Cerebellar nuclear complex (tissue), 1 donor: ENCODE data around the gene CDKN2A.

Experiments used
- DNase-seq, 2 experiments: peaks; one replicate each; lab custom pipeline; 2025; lab: John Stamatoyannopoulos, UW

The CDKN2A gene

GRCh38 chr9:22005702-22006606 lies 11.8 kb upstream of the CDKN2A start:
- DNase-seq, result no peak

DNA sequence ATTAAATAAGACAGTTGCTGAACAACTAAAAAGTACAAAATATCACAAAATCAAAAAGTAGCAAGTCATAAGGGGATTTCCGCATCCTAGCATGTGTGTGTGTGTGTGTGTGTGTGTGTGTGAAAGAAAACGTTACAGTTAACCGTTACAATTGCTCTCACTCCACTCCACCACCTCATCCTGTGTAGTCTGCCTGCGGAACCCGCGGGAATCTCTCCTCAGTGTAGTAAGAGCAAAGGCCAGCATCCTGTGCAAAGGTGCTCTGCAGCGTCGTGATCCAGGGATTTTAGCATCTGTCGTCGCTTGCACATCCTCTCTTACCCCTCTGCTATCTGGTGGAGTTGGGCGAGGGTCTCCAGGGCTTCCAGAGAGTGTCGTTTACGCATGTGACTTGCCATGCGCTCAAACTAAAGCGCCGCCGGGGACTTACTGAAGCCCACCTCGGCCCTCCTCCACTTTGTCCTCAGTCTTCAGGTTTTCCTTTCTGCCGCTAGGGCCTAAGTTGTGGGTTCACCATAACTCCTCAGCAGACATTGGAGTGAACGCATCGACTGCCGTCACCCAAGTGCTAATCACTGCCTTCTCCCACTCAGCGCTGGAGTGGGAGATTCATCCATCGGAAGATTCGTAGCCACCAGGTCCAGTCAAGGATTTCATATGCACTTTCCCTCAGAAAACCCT lies 11.0 kb upstream of the CDKN2A start:
- no peak for DNase-seq

DNA sequence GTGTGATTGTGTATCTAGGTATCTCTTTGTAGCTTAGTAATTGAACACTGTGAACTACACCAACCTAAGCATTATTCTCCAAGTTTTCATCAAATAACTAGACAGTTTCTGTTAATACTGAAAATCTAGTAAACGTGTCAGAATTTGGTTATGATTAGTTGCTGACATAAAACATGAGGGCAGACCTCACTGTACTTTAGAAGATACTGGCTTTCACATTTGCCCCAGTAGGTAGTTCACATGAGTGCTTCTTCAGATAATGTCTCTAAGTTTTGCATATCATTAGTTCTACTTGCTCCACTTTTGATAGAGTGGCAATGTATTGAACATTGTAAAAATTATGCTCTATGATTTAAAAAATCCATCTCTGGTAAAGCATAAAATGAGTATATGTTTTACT lies 7.8 kb upstream of the CDKN2A start:
- no peak for DNase-seq

DNA sequence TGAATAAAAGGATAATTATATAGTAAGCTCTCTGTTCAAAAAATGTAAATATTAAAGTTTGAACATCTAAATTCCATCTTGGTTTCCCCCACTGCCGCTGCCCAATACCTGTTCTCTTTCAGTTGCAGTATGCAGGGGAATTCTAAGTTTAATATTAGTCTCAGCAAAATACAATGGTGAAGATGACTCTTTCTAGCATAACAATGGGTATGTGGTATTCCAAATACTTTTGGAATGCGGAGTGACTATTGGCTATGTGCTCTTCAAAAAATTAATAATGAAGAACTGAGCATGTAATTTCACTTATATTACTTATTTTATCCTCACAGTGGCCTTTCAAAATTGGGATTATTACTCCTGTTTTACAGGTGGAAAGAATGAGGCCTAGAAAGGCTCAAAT lies 3.8 kb upstream of the CDKN2A start:
- no peak for DNase-seq

DNA sequence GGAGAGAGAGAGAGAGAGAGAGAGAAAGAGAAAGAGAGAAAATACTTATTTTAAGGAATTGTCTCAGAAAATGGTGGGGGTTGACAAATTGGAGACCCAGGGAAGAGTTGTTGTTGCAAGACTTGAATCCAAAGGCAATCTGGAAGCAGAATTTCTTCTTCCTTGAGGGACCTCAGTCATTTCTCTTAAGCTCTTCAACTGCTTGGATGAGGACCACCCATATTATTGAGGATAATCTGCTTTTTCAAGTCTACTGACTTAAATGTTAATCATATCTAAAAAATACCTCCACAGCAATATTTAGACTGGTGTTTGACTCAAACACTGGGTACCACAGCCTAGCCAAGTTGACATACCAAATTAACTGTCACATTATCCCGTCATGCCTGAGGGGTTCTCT lies 3.3 kb upstream of the CDKN2A start:
- no peak for DNase-seq

DNA sequence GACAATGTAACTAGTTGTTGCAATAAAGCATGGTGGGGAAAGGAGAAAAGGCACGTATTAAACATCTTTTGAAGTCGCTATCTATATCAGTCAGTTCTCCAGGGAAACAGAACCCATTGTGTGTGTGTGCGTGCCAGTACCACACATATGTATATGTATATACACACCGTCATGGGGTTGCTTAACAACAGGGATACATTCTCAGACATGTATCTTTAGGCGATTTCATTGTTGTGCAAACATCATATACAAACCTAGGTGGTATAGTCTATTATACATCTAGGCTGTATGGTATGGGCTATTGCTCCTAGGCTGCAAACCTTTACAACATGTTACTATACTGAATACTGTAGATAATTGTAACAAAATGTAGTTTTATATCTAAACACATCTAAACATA lies 2.7 kb upstream of the CDKN2A start:
- DNase-seq, result no peak

GRCh38 chr9:21996438-21996837 lies 2.2 kb upstream of the CDKN2A start:
- DNase-seq, result no peak

DNA sequence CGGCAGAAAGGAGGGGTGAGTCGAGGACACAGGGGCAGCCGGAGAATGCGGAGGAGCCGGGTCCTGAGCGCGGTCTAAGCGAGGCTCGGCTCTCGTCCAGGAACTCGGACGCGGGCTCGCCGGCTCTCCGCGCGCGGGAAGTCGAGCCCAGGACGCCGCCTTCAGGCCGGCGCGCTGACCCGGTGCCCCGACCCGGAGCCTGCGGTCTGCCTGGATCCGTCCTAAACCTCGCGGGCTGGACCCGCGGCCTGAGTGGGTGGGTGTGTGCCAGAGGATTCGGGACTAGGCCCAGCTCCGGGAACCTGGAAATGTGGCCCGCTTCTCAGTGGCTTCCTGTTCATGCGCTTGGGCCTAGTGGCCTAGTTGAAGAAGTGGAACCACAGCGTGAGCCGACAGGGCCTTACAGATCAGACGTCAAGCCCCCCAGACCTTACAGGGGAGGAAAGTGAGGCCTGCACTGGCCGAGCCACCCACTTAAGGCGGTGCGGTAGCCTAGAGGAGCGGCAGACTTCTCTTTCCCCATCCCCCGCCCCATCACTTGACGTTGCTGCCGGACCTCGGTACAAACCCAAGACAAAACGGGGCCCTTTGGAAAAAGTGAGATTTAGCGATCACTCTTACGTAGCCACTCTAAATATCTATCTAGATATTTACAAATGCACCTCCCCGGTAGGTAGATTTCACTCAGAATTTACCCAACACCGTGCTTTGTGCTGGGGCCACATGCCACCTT lies 1.6 kb upstream of the CDKN2A start:
- no peak for DNase-seq

DNA sequence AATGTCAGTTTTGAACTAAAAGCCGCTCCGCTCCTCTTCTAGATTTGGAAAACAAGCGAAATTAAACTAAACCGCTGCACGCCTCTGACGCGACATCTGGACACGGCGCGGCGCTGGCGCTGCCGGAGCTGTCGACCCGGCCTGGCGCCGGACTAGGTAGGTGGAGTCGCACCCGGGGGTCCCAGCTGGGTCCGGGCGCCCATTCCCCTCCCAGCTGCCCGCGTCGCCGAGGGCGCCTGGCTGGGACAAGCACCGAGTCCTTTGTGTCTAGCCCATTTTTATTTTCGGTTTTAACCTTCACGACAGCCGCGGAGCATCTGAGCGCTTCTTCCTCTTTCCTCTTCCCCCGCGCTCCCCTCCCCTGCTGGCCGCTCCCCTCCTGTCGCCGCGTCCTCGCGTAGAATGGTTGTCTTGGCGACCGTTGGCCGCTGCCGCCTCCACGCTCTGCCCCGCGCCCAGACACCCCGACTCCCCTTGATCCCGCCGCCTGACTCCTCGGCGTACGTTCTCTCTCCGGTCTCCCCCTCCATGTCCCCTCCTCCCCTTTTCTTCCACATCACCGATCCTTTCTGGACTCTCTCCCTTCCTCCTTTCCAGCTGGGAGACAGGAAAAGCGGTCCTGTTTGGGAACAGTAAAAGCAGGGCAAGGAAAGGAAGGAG lies 944 bp upstream of the CDKN2A start:
- no peak for DNase-seq

DNA sequence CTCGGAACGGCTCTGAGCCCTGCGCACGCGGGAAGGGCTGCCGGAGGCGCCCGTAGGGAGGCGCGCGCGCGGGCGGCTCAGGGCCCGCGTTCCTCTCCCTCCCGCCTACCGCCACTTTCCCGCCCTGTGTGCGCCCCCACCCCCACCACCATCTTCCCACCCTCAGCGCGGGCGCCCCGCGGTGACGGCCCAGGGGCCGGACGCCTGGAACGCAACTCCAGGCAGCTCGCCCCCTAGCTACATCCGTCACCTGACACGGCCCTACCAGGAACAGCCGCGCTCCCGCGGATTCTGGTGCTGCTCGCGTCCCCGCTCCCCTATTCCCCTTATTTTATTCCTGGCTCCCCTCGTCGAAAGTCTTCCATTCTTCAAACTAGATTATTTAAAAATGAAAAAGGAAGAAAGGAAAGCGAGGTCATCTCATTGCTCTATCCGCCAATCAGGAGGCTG lies 389 bp upstream of the CDKN2A start, which contains the start of gene CDKN2B-AS1:
TSS of gene CDKN2B-AS1 (plus strand) at position 236 of the 450 bp plus-strand sequence.
- no peak for DNase-seq

- no peak for DNase-seq
Observed at GRCh38 chr9:21993007-21993406, 1.2 kb downstream of the CDKN2A start.

DNA sequence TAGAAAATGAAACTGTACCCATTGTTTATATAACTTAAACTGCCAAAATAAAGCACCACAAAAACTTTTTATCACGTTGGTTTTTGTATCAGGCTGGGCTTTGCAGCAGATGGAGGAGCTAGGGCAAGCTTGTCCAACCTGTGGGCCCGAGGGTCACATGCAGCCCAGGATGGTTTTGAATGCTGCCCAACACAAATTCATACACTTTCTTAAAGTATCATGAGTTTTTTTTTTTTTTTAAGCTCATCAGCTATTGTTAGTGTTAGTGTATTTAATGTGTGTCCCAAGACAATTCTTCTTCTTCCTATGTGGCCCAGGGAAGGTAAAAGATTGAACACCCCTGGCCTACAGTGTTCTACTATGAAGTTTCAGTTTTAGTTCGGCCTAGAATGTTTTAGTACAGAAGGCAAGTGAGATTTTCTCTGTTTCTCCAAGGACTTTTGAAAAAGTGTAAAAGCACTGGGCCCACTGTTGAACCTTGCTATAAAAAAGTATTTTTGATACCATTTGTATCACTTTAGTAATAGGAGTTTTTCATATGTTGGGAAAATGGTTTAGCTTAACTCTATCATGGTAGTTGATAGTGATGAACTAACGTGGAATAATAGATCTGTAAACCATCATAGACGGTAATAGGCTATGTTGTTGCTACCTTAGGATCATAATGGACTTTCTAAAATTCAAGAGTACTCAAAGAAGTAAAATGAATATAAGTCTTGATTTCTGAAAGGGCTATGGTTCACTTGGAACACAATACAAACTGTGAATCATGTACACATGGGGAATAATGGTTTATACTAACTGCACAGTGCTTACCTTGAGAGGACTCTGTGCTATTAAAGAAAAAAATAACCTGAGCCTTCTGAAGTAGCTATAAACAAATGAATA lies 2.9 kb downstream of the CDKN2A start:
- no peak for DNase-seq

DNA sequence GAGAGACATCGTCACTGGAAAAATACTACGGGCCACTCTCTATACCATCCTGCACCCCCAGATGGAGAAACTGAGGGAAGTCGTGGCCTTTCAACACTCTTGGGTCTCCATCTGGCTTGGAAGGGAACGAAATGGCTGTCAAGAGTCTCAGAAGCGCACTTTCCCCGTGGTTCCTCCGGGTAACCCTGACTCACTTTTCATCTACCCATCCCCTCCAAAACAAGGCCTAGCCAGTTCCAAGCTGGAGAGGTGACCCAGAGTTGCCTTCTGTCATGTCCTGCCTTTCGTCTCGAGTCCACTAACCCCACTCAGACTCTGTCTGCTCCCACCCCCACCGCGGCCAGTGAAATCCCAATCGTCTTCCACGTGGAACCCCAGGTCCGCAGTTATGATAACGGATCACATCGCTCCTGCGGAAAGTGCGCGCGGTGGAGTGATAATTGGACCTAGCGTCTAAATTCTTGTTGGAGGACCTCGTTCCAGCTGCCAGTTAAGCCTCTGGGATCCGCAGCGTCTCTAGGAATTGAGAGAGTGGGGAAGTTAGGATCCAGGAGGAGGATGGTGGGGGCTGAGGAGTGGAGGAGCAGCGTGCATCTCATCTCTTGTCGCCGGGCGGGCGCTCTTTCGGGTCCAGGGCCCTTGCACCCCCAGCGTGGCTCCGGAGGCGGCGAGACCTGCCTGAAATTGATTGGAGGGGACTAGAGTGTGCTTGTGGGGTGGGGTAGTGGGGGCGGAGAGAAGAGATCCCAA lies 4.6 kb downstream of the CDKN2A start:
- no peak for DNase-seq

DNA sequence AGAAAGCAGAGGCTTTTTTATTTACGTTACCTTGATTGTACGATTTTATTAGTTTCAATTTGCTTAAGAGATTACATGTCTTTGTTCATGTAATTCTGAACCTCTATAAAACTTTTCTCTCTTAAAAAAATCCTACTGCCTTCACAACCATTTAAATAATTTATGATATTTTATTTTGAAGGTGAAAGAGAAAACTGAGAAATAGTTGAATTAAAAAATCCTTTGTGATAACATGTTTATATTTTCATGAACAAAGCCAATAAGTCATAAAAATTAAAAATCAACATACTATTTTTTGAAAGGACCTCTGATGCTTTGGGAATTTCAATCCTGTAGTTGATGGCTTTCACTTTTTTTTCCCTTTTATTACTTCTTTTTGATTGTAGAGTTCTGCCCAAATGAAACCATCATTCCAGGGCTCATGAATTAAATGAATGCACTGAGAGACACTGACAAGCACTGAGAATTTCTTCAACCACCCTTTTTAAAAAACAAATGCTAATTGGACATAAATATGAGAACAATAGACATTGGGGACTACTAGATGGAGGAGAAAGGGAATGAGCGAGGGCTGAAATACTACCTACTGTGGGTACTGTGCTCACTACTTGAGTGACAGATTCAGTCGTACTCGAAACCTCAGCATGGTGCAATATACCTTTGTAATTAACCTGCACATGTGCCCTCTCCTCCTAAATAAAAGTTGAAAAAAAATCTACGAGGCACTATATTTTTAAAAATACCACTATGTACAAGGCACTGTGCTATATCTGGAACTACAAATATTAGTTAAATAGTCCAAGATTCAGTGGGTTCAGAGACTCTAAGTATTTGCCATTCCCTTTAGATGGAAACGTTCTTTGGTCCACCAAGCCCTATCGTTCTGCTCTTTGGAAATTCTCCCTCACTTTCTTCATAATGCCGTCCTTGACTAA lies 5.9 kb downstream of the CDKN2A start:
- DNase-seq, result no peak

DNA sequence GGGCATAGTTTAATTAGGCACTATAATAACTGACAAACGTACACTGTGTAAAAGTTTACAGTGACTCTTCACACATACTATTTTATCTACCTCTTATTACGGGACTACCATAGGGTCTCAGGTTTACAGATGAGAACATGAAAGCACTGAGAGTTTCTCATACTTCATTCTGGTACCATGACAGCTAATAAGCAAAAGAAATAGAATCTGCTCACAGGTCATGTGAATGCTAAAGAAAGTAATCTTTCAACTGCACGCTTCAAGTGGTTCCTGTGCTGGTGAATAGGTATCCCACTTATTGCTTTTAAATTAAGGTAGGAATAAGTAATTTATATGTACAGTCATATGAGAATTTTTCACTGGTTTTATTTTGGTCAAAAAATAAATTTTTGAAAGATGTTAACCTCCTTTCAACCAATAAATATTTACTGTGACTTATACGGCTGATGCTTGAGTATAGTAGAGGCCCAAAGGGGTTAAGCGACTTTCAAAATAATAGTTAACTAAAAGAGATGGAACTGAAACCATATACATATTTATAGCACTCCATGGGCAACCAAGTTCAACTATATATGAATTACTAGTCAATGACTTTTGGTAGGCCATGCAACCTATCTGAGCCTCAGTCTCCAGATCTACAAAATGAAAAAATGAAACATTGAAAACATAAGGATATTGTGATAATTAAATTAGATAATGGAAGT lies 8.1 kb downstream of the CDKN2A start:
- DNase-seq, result no peak

- DNase-seq, result no peak
Observed at GRCh38 chr9:21984101-21984500, 10.1 kb downstream of the CDKN2A start.

GRCh38 chr9:21983561-21983935 lies 10.6 kb downstream of the CDKN2A start:
- DNase-seq, result no peak

DNA sequence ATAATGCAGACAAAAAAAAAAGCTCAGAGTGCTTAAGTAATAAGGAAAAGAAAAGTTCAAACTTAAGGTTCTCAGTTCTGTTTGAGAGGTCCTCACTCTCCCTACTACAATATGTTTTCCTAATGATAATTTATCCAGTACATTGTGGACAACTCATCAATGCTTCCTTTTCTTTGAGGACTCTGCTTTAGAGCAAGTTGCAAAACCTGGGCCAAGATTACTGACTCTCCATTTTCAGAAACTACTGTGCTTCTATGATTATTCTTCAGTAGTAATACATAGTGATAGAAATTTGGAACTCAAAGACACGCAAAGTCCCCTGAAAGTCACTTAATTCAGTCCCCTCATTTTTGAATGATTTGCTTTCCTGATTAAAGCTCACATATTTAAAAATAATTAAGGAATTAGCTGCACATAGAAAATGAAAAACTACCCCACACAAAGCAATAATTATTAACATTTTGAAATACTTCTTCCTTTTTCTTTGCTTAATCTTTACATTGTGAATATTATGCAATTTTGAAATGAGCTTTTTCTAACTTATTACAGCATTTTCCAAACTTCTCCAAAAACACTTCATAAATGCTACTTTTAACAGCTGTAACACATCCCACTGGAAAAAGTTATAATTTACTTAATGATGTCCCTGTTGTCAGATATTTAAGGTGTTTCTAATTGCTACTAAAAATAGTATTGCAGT lies 11.2 kb downstream of the CDKN2A start:
- no peak for DNase-seq
